ENCODE measurements around the gene ECSIT.
A peak's percentile ranks its signal among the peaks of the same experiment; 100 is the strongest.
"Not testable (repeated sequence)": the region's sequence is repeated elsewhere in the genome, so short reads cannot be mapped to it uniquely, and the experiment has no call there.

ECSIT gene, protein sequence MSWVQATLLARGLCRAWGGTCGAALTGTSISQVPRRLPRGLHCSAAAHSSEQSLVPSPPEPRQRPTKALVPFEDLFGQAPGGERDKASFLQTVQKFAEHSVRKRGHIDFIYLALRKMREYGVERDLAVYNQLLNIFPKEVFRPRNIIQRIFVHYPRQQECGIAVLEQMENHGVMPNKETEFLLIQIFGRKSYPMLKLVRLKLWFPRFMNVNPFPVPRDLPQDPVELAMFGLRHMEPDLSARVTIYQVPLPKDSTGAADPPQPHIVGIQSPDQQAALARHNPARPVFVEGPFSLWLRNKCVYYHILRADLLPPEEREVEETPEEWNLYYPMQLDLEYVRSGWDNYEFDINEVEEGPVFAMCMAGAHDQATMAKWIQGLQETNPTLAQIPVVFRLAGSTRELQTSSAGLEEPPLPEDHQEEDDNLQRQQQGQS

DNA sequence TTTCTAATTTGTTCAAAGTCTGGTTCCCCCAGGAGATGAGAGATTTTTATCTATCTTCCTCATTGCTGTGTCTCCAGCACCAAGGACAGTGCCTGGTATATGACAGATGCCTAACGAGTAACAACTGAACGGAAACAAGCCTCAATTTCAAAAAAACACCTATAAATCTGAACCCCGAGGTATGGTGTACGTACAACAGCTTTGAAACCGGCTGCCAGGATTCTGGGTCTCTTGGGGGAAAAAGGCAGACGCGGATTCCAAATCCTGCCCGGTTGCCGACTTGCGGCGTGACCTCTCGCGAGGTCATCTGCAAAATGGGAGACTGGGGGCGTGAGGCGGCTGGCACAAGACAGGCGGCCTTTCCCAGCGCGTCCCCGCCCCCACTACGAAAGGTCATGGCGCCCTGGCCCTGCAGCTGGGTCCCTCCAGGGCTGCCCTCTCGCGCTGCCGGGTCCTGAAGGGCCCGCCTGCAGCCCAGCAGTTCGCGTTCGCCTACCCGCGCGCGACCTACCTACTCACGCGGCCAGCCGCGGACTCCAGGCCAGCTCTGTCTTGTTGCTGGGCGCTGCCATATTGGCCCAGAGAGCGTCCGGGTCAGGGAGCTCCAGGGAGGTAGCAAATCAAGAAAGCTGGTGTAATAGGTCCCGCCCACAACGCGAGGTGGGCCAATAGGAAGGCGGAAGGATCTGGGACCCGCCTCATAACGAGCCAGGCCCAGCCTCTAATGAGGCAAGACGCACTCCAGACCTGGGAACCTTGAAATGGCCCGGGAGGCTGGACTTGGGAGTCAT lies at the start of gene ECSIT:
Gene ECSIT, minus strand, starts transcription at position 584 of the 791 bp plus-strand sequence. CDS start 9,964 bp downstream, outside the sequence.
- peak; percentile 92 for DNase-seq (ENCODE audit: low read depth)

DNA sequence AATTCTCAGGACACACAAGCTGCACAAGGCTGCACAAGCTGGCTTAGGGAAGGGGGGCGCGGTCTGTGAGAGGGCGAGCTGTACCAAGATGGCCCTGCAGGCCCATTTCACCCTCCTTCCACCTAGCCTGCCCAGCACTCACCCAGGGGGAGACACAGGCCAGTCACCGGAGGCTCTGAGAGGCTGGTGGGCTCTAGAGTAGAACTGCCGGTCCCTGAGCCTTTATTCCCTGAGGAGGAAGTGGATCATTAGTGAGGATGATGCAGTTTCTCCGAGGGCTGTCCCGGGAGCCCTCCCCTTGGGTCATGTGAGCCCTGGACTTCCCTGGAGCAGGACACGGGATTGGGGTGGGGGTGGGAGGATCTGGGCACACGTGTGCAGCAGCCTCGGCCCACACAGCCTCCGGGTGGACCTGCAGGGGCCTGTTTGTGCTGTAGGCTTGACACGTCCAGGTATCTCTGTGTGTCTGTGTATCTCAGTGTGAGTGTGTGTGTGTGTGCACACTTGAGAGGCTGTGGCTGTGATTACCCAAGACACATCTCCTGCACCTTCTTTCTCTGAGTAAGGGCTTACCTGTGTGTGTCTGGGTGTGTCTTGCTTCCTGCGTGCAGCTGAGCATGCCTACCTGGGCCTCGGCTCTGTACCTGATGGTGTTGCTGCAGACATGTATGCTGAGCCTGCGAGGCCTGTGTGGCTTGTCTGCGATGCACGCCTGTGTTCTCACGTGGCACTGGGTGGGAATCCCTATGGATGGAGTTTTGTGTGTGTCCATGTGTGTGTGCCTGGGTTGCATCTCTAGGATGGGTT lies 48.7 kb upstream of the ECSIT start, which contains the start of gene ACP5:
Gene ACP5, minus strand, starts transcription at position 195 of the 807 bp plus-strand sequence. CDS start 328 bp downstream, outside the sequence.
- DNase-seq (ENCODE audit: low read depth): no peak

DNA sequence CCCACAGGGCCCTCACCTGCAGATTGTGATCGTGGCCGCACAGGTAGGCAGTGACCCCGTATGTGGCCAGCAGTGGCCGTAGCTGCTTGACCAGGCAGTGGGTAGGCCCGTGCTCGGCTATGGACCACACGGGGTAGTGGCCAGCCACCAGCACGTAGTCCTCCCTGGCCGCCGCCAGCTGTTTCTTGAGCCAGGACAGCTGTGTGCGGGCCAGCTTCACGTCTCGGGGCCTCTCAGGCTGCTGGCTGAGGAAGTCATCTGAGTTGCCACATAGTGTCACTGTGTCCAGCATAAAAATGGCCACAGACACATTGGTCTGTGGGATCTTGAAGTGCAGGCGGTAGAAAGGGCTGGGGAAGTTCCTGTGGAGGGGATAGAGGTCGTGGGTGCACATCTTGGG lies 47.3 kb upstream of the ECSIT start:
- DNase-seq (ENCODE audit: low read depth): no peak

DNA sequence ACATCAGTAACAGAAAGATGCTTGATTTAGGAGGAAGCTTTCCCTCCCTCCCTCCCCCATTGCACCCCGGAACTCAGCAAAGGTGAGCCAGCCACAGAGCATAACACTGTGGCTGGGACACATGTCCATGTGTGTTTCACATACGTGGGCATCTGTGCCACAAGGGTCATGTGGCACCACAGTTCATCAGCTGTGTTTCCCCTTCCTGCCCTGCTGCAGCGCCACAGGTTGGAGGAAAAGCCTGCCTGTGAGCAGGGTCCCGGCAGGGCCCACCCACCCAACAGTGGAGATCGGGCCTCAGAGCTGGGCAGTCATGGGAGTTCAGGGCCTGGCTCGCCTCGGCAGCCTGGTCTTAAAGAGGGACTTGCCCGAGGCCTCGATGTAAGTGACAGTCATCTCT lies 45.8 kb upstream of the ECSIT start:
- DNase-seq (ENCODE audit: low read depth): no peak

DNA sequence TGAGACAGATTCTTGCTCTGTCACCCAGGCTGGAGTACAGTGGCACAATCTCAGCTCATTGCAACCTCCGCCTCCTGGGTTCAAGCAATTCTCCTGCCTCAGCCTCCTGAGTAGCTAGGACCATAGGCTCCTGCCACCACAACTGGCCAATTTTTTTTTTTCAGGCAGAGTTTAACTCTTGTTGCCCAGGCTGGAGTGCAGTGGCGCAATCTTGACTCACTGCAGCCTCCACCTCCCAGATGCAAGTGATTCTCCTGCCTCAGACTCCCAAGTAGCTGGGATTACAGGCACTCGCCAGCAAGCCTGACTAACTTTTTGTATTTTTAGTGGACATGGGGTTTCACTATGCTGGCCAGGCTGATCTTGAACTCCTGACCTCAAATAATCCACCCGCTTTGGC lies 44.8 kb upstream of the ECSIT start:
- DNase-seq (ENCODE audit: low read depth): not testable (repeated sequence)

DNA sequence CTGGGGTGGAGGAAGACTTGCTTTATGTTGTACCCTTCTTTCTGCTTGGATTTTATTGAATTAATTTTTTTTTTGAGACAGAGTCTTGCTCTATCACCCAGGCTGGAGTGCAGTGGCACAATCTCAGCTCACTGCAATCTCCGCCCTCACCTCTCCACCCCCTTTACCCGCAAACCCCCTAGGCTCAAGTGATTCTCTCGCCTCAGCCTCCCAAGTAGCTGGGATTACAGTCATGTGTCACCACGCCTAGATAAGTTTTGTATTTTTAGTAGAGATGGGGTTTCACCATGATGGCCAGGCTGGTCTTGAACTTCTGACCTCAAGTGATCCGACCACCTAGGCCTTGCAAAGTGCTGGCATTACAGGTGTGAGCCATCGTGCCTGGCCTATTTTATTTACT lies 44.4 kb upstream of the ECSIT start:
- DNase-seq (ENCODE audit: low read depth): not testable (repeated sequence)

DNA sequence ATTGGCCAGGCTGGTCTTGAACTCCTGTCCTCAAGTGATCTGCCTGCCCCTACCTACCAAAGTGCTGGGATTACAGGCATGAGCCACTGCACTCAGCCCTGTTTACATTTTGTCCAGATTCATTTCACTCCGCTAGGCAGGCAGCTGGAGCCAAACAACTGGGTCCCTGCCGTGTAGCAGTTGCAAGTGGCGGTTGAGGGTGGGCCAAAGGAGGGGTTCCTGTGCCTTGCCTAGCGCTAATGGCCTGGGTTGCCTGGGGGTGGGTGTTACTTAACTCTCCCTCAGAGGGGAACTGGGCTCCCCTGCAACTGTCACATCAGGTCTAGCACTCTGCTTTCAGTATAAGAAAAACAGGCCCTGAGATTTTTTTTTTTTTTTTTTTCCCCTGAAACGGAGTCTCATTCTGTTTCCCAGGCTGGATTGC lies 41.1 kb upstream of the ECSIT start:
- no peak for DNase-seq (ENCODE audit: low read depth)

DNA sequence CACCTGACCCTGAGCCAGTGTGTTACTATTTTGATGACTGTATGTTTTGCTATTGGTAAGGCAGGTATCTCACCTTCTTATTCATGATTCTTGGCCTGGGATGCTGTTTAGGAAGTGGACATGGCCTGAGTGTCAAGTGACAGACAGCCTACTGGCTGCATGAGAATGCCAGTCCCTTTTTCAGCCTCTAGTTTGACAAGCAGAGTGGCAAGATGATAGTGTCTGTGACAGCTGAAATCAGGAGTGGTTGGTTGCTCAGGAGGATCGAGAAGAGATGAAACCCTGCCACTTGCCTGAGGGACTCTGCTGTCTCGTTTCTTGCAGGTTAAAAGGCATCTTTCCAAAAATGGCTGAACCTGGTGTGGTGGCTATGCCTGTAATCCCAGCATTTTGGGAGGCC lies 37.2 kb upstream of the ECSIT start:
- DNase-seq (ENCODE audit: low read depth): no peak

DNA sequence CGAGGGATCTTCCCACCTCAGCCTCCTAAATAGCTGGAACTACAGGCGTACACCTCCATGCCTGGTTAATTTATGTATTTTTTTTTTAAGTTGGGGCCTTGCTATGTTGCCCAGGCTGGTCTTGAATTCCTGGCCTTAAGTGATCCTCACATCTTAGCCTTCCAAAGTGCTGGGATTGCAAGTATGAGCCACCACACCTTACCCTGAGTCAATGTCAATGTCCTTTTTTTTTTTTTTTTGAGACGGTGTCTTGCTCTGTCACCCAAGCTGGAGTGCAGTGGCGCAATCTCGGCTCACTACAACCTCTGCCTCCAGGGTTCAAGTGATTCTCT lies 36.7 kb upstream of the ECSIT start:
- DNase-seq (ENCODE audit: low read depth): not testable (repeated sequence)

DNA sequence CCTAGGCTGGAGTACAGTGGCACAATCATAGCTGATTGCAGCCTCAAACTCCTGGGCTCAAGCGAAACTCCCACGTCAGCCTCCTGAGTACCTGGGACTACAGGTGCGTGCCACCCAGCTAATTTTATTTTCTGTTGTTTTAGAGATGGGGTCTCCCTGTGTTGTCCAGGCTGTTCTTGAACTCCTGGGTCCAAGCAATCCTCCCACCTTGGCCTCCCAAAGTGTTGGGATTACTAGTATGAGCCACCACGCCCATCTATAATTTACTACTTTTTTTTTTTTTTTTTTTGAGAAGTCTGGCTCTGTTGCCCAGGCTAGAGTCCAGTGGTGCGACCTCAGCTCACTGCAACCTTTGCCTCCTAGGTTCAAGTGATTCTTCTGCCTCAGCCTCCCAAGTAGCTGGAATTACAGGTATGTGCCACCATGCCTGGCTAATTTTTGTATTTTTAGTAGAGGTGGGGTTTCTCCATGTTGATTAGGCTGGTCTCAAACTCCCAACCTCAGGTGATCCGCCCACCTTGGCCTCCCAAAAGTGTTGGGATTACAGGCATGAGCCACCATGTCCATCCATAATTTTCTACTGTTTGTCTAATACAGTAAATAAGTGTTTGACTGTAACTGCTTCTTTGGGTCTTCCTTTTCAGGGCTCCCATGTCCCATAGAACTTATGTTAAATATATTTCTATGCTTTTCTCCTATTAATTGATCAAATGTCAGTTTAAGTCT lies 35.3 kb upstream of the ECSIT start:
- DNase-seq (ENCODE audit: low read depth): not testable (repeated sequence)

DNA sequence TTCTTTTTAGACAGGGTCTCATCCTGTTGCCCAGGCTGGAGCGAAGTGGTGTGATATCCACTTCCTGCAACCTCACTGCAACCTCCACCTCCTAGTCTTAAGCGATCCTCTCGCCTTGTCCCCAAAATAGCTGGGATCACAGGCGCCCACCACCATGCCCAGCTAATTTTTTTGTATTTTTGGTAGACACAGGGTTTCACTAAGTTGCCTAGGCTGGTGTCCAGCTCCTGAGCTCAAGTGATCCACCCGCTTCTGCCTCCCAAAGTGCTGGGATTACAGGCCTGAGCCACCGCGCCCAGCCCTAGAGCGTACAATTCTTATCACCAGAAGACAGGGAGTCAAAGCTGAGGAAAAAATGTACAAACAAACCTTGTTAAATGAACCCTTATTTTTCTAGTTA lies 34.6 kb upstream of the ECSIT start:
- no peak for DNase-seq (ENCODE audit: low read depth)

DNA sequence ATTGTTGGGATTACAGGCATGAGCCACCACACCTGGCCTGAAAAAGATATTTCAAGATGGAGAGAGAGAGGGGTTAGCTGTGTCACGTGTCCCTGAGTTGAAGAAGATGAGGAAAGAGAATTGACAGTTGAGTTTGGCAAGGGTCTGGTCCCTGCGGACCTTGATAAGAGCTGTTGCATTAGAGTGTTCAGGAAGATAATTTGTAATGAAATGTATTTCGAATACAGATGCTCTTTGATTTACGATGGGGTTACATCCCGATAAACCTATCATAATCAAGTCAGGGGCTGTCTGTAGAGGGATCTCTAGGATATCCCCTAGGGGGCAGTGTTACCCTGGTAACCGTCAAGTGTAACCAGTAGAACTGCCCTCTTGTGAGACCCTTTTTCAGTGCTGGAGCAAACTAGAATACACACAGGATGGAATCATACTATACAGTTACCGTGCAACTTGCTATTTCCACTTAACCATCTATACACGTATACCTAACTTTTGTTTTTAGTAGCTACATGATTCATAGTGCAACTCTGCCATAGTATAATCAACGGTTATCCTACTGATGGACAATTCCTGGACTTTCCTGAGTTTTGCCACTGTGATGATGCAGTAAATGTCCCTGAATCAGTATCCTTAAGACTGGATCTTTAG lies 31.6 kb upstream of the ECSIT start:
- DNase-seq (ENCODE audit: low read depth): peak; percentile 48

DNA sequence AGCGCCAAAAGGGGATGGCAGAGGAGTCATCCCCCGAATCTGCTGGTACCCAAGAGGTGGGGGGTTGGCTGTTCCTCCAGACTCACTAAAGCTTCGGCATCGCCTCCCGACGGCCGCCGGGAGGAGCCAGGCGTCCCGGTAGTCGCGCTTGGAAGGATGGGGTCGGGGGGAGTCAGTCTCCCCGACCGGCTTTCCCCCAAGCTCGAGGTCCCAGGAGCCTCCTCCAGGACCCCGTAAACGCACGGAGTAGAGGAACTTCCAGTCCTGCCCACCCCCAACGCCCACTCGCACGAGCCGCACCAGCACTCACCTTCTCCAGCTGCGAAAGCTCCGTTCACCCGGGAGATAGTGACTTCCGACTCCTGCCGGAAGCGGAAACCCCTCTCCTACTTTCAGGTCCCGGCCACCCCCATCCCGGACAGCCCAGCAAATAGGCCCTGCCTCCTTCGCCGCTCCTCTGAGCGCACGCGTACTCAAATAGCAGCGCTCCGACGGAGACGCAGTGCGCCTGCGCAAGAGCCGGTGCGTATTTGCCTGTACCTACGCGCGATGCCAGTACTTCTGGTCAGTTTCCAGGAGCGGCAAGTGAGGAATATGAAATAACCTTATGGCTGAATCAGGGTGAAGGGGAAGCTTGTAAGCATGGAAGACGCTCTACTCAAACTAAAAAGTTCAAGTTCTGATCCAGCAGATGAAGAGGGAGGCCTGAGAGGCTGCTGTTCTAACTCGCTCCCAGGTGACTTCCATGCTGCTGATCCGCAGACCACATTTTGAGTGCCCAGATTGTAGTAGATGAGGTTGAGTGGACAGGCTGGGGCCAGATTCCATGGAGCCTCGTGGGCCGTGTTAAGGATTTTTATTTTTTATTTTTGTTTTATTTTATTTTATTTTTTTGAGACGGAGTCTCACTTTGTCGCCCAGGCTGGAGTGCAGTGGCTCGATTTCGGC lies 30.2 kb upstream of the ECSIT start, which contains the start of gene ELOF1:
Gene ELOF1, minus strand, starts transcription at position 350 of the 948 bp plus-strand sequence. CDS start 4,883 bp downstream, outside the sequence.
- DNase-seq (ENCODE audit: low read depth): peak; percentile 96

DNA sequence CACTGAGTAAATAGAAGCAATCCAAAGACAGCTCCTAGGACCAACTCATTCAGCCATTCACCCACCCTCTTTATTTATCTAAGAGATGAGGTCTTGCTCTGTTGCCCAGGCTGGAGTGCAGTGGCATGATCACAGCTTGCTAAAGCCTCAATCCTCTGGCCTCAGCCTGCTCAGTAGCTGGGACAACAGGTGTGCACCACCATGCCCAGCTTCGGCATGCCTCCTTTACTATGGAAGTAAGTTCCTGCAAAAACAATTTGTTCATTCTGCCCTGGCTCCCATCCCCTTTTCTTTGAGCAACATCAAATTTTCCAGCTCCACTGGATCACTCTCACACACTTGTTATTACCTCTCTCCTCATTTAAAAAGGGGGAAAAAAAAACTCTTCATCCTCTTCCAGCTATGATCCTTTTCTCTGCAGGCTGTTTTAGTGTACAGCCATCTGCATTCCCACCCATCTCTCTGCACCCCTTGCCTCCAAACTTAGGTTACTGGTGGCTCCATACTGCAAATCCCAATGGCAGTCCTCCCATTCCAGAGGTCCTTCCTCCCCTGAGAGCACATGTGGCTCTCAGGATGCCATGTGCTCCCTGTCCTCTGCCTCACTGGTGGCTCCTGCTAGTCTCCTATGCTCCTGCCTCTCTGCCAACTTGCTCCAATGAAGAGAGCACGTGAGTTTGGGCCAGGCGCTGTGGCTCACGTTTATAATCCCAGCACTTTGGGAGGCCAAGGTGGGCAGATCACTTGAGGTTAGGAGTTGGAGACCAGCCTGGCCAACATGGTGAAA lies 27.9 kb upstream of the ECSIT start:
- DNase-seq (ENCODE audit: low read depth): no peak

DNA sequence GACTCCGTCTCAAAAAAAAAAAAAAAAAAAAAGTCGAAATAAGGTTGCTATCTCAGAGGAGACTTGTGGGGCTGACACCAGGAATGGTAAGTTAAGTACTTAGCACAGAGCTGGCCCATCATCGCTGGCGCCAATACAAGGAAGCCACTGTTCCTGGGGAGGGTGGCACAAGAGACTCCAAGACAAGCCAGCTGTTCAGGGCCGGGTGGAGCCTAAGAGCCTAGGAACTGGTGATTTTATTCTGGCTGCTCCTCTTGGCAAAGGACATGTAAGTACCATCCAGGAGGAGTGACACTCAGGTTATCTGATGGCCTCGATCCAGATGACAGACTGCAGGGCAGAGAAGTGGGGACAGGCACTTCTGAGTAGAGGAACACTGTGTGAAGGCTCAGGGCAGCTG lies 26.3 kb upstream of the ECSIT start:
- no peak for DNase-seq (ENCODE audit: low read depth)

DNA sequence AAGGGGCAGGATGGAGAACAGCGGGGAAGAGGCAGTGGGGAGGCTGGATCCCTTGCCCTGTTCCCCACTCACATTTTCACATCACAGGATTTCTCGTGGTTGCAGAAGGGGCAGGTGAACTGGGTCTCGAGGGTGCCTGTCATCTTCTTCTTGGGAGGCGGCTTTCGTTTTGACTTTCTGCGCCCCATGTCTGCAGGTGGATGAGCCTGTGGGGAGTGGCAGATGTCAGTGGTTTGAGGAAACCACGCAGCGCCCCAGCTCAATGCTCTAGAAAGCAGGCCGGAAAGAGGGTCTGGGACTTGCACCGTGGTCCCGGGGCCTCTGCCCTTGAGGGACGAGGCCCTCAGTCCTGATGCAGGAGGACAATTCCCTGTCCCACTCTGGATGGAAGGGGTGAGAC lies 25.2 kb upstream of the ECSIT start:
- DNase-seq (ENCODE audit: low read depth): no peak

DNA sequence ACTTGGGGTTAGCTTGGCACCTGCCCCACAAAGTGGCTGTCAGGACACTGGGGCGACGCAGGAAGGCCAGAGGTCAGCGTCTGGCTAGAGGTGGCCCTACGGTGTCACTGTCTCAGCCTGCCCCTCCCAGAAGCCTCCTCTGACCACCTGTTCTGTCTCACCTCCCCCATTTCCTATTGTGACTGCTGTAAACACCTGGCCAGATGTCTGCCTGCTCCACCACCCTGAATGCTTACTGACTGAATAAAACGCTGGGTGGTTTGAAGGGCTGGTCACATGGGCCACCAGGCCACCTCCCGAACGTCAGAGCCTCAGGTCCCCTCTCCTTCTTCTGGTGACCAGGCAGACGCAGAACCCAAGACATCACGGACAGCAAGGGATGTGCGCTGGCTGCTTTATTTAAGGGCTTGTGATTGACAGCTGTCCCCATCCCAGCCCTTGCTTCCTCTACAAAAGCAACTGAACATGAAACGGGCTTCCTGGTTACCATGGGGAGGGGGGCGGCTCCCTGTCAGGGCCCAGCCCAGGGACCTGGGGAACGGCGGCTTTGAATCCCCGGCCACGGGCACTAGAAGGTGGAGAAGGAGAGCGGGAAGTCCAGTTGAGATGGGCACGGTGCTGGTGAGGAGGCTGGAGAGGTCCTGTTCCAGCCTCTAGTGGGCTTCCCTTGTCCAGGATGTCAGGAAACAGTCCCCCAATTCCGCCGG lies 23.9 kb upstream of the ECSIT start:
- DNase-seq (ENCODE audit: low read depth): no peak

DNA sequence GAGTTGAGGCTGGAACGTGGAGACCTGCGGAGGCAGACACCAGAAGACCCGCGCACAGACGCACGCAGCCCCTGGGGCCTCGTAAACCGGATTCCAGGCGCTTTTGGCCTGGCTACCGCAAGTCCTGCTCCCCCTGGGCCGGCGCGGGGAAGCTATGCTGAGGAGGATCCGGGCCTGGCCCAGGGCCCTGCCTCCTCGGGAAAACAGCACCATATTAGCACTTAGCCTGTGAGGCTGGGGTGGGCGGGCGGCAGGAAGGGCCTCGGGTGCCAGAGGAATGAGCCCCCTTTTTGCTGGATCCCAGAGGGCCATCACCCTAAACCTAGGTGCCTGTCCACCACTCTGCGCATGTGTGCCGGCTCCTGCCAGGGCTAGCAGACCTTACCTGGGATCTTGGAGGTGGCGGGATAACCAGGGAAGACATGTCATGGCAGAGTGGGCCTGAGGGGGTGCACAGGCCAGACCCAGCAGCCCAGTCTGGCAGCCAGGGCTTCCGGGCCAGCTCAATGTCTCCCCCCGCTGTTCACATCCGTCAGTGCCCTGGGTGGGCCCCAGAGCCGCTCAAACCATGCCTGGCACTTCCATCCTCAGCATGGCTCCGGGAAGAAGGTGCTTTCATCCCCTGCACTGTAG lies 22.8 kb upstream of the ECSIT start:
- DNase-seq (ENCODE audit: low read depth): no peak
